KMS-11 (cell line): ENCODE measurements around the gene NAPB.

Experiments used
- H2AFZ ChIP-seq: fragments of 200-600 bp; sonication (generic); 2 replicates; pipeline ENCODE4 v1.6.1; 2016; ENCODE audit warnings: antibody characterized with exemption, mixed run types, low read depth
- H3K27ac ChIP-seq: fragments of 200-600 bp; sonication (generic); 2 replicates; pipeline ENCODE4 v1.6.1; 2016; ENCODE audit warnings: mild to moderate bottlenecking, mixed run types
- H3K27me3 ChIP-seq: fragments of 200-600 bp; sonication (generic); 2 replicates; pipeline ENCODE4 v1.6.1; 2017; ENCODE audit warnings: mild to moderate bottlenecking, low read depth, mixed run types, moderate library complexity; ENCODE audit not compliant: insufficient read depth
- H3K36me3 ChIP-seq: fragments of 200-600 bp; sonication (generic); 2 replicates; pipeline ENCODE4 v1.6.1; 2017; ENCODE audit warnings: mild to moderate bottlenecking, mixed run types; ENCODE audit not compliant: insufficient read depth
- H3K4me1 ChIP-seq: fragments of 200-600 bp; sonication (generic); 2 replicates; pipeline ENCODE4 v1.6.1; 2016; ENCODE audit warnings: mild to moderate bottlenecking, low read depth, mixed run types; ENCODE audit not compliant: poor library complexity, severe bottlenecking
- H3K4me2 ChIP-seq: fragments of 200-600 bp; sonication (generic); 2 replicates; pipeline ENCODE4 v1.7.0; 2016; ENCODE audit warnings: mild to moderate bottlenecking, mixed run types
- H3K4me3 ChIP-seq: fragments of 200-600 bp; sonication (generic); IDR thresholded peaks from 2 replicates; pipeline ENCODE4 v1.6.1; 2017; ENCODE audit warnings: low read depth, low read length, mixed read lengths; ENCODE audit not compliant: insufficient read depth
- H3K79me2 ChIP-seq: fragments of 200-600 bp; sonication (generic); 2 replicates; pipeline ENCODE4 v1.6.1; 2016; ENCODE audit warnings: low read depth, mixed run types; ENCODE audit not compliant: insufficient read depth
- H3K9ac ChIP-seq: fragments of 200-600 bp; sonication (generic); 2 replicates; pipeline ENCODE4 v1.6.1; 2016; ENCODE audit warnings: mild to moderate bottlenecking, mixed run types
- H4K20me1 ChIP-seq: fragments of 200-600 bp; sonication (generic); 2 replicates; pipeline ENCODE4 v1.6.1; 2016; ENCODE audit warnings: mild to moderate bottlenecking, mixed run types; ENCODE audit not compliant: insufficient read depth
- TF ChIP-seq, protein P1 (sequence below): fragments of 200-600 bp; sonication (generic); conservative IDR thresholded peaks from 2 replicates; pipeline ENCODE4 v1.6.1; 2017; ENCODE audit warnings: low read depth, mild to moderate bottlenecking, antibody characterized with exemption, low read length, moderate library complexity, mixed read lengths

The NAPB gene

DNA sequence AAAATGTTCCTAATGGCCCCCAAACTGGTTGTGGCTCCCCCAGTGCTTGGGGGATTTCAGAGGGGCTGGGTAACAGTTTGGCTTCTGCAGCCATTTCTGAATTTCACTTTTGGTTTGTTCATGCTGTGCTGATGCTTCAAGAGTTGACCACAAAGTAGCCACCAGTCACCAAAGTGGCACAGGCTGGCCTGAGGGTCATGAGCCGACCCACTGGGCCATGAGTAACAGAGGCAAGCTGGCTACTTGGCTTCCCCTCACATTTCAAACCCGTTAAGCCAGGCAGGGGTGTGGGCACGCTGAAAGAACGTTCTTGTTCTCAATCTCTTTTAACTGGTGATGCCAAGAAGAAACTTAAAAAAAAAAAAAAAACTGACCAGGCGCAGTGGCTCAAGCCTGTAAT lies 85.8 kb downstream of the NAPB start:
- TF ChIP-seq, protein P1, sequence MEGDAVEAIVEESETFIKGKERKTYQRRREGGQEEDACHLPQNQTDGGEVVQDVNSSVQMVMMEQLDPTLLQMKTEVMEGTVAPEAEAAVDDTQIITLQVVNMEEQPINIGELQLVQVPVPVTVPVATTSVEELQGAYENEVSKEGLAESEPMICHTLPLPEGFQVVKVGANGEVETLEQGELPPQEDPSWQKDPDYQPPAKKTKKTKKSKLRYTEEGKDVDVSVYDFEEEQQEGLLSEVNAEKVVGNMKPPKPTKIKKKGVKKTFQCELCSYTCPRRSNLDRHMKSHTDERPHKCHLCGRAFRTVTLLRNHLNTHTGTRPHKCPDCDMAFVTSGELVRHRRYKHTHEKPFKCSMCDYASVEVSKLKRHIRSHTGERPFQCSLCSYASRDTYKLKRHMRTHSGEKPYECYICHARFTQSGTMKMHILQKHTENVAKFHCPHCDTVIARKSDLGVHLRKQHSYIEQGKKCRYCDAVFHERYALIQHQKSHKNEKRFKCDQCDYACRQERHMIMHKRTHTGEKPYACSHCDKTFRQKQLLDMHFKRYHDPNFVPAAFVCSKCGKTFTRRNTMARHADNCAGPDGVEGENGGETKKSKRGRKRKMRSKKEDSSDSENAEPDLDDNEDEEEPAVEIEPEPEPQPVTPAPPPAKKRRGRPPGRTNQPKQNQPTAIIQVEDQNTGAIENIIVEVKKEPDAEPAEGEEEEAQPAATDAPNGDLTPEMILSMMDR = no peak
- Histone ChIP-seq H3K79me2 (no peaks in the 10 kb centered on the region), H3K36me3 (no peaks in the 10 kb centered on the region), H3K4me1 (no peaks in the 10 kb centered on the region), H3K9ac (no peak overlapping the region), H2AFZ (no peak overlapping the region), H3K4me2 (no peak overlapping the region), H3K27ac (no peak overlapping the region), H3K27me3 (no peaks in the 10 kb centered on the region), H3K4me3 (no peak overlapping the region), H4K20me1 (no peaks in the 10 kb centered on the region)

DNA sequence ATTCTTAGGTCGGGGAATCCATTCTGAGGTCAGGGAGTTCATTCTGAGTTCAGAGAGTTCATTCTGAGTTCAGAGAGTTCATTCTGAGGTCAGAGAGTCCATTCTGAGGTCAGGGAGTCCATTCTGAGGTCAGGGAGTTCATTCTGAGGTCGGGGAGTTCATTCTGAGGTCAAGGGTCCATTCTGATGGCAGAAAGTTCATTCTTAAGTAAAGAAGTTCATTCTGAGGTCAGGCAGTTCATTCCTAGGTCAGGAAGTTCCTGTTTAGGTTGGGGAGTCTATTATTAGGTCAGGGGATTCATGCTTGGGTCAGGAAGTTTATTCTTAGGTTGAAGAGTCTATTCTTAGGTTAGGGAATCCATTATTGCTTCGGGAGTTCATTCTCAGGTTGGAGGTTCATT lies 87.2 kb downstream of the NAPB start:
- Histone ChIP-seq H3K36me3 (no peaks in the 10 kb centered on the region), H3K9ac (no peak overlapping the region), H3K27ac (no peak overlapping the region), H2AFZ (no peak overlapping the region), H3K4me3 (no peak overlapping the region), H3K4me1 (no peaks in the 10 kb centered on the region), H3K27me3 (no peaks in the 10 kb centered on the region), H3K4me2 (no peak overlapping the region), H4K20me1 (no peaks in the 10 kb centered on the region), H3K79me2 (no peaks in the 10 kb centered on the region)
- TF ChIP-seq, protein P1 = no peak

DNA sequence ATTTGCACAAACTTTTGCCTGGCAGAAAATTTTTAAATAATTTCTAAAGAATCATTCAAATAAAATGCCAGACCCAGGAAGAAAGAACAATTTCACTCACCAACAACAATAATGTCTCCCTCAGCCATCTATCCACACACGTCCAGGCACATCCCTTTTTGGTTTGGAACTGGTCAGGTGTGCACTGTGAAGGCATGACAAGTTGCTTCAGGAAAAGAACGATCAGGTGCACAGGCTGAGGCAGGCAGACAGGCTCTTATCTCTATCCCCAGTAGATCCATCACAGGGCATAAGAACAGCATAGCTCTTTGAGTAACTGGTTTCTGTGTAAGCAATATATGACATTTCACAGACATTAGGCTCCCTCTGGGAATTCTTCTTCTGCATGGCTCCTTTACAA lies 88.8 kb downstream of the NAPB start:
- TF ChIP-seq, protein P1 = no peak
- Histone ChIP-seq H3K9ac (no peak overlapping the region), H3K36me3 (no peaks in the 10 kb centered on the region), H3K4me2 (no peak overlapping the region), H4K20me1 (no peaks in the 10 kb centered on the region), H3K4me1 (no peaks in the 10 kb centered on the region), H3K4me3 (no peak overlapping the region), H2AFZ (no peak overlapping the region), H3K27ac (no peak overlapping the region), H3K27me3 (no peaks in the 10 kb centered on the region), H3K79me2 (no peaks in the 10 kb centered on the region)

DNA sequence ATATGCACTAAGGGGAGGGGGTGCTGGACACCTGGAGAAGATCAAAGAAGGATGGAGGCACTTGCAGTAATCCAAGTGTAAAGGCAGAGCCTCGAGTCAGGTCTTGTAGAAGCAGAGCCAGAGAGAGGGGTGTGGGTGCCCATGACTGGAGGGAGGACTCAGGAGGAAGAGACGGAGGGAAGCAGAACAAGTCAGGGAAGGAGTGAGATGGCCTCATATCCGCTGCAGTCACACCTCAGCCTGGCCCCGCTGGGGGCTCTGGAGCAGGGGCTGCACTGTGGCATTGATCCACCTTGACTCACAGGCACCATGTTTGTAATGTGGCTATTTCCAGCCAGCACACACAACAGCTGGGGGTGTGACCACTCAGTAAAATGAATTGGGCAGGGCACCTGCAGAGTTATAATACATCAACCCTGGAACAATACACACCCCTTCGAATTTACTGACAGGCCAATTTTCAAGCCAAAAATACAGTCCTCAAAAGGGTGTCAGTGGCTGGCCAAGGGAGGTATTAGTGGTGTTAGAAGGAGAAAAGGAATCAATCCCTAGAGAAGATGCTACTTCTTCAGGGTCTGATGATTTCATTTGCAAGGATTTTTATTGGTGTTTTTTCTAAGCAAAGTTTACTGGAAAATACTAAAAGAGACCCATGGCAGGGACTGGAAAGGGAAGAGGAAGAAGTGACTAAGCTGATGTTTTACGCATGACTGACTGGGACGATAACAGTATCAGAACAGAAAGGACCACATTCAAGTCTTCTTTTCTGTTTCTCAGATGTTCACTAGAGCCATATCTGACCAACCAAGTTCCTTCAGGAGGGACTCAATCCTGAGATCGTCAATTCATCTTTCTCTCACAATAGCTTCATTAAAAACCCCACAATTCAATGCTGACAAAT lies 89.6 kb downstream of the NAPB start:
- TF ChIP-seq, protein P1 = no peak
- Histone ChIP-seq H3K79me2 (no peaks in the 10 kb centered on the region), H3K9ac (no peak overlapping the region), H3K27me3 (no peaks in the 10 kb centered on the region), H3K27ac (no peak overlapping the region), H3K4me1 (no peaks in the 10 kb centered on the region), H2AFZ (no peak overlapping the region), H3K36me3 (no peaks in the 10 kb centered on the region), H3K4me3 (no peak overlapping the region), H4K20me1 (no peaks in the 10 kb centered on the region), H3K4me2 (no peak overlapping the region)
